HepG2 (cell line): ENCODE measurements around the gene PARP3. TPM values are rescaled to one million over a fixed set of nuclear protein-coding genes. Genes with fewer than 3 reads are reported as not detected.
A peak's percentile ranks its signal among the peaks of the same experiment; 100 is the strongest.

Experiments used
- AGO2 ChIP-seq: fragments of 200-400 bp; formaldehyde crosslinking; optimal IDR thresholded peaks from 2 replicates; pipeline ENCODE3; 2017; ENCODE audit warnings: mild to moderate bottlenecking, low read depth, low read length, moderate library complexity
- ARHGAP35 ChIP-seq: sonication (generic); formaldehyde crosslinking; IDR thresholded peaks from 2 replicates; pipeline ENCODE4 v1.9.0; 2022; ENCODE audit warnings: mild to moderate bottlenecking, inconsistent platforms, moderate library complexity, missing genetic modification reagents, borderline replicate concordance
- CREB1 ChIP-seq, 2 experiments: fragments of 450-650 bp in 1 of 2; IDR thresholded peaks; 2 replicates each; pipeline ENCODE4 v1.6.1; 2016 to 2017; ENCODE audit warnings: control low read depth in 1 of 2, mild to moderate bottlenecking in 1 of 2, missing compliant biosample characterization in 1 of 2, missing genetic modification characterization in 1 of 2
- EEA1 ChIP-seq: sonication (generic); formaldehyde crosslinking; IDR thresholded peaks from 2 replicates; pipeline ENCODE4 v1.5.1; 2020; ENCODE audit warnings: mild to moderate bottlenecking, missing genetic modification reagents, borderline replicate concordance
- GLI4 ChIP-seq: sonication (generic); formaldehyde crosslinking; IDR thresholded peaks from 2 replicates; pipeline ENCODE4 v1.5.1; 2020; ENCODE audit warnings: missing genetic modification reagents, mild to moderate bottlenecking, moderate library complexity, borderline replicate concordance
- KLF12 ChIP-seq: sonication (generic); formaldehyde crosslinking; IDR thresholded peaks from 2 replicates; pipeline ENCODE4 v1.4.0; 2020; ENCODE audit warnings: missing genetic modification reagents, borderline replicate concordance
- KLF6 ChIP-seq: IDR thresholded peaks from 2 replicates; pipeline ENCODE4 v1.8.0; 2016; ENCODE audit warnings: missing biosample characterization, missing genetic modification reagents
- KMT2B ChIP-seq: IDR thresholded peaks from 2 replicates; pipeline ENCODE4 v1.6.1; 2016; ENCODE audit warnings: missing genetic modification reagents, missing compliant biosample characterization
- NFKBIZ ChIP-seq: IDR thresholded peaks from 2 replicates; pipeline ENCODE4 v1.6.1; 2018; ENCODE audit warnings: missing genetic modification reagents, missing compliant biosample characterization
- PRMT3 ChIP-seq: sonication (generic); formaldehyde crosslinking; IDR thresholded peaks from 2 replicates; pipeline ENCODE4 v1.8.1; 2022; ENCODE audit warnings: low read depth, mild to moderate bottlenecking, moderate library complexity, missing genetic modification reagents, borderline replicate concordance
- RARG ChIP-seq: sonication (generic); formaldehyde crosslinking; IDR thresholded peaks from 2 replicates; pipeline ENCODE4 v1.4.0; 2020; ENCODE audit warnings: low read depth, mild to moderate bottlenecking, missing genetic modification reagents
- SNAPC2 ChIP-seq: sonication (generic); formaldehyde crosslinking; IDR thresholded peaks from 2 replicates; pipeline ENCODE4 v1.8.1; 2022; ENCODE audit warnings: mild to moderate bottlenecking, missing genetic modification reagents
- TCF12 ChIP-seq, 2 experiments: fragments of 450-650 bp in 1 of 2; sonication (generic) in 1 of 2; formaldehyde crosslinking in 1 of 2; IDR thresholded peaks; 2 replicates each; pipeline versions ENCODE4 v1.6.1 to v1.8.0; 2017 to 2022; ENCODE audit warnings: antibody characterized with exemption in 1 of 2, mild to moderate bottlenecking in 1 of 2, missing genetic modification reagents in 1 of 2, moderate library complexity in 1 of 2
- ZNF354B ChIP-seq: sonication (generic); formaldehyde crosslinking; IDR thresholded peaks from 2 replicates; pipeline ENCODE4 v1.8.0; 2022; ENCODE audit warnings: mild to moderate bottlenecking, missing genetic modification reagents
- ZNF720 ChIP-seq: sonication (generic); formaldehyde crosslinking; IDR thresholded peaks from 2 replicates; pipeline ENCODE4 v1.4.0; 2020; ENCODE audit warnings: missing genetic modification reagents
- ZSCAN12 ChIP-seq: sonication (generic); formaldehyde crosslinking; IDR thresholded peaks from 2 replicates; pipeline ENCODE4 v1.9.0; 2021; ENCODE audit warnings: mild to moderate bottlenecking, missing genetic modification reagents
- polyA plus RNA-seq, 8 experiments: library from polyadenylated mRNA; depleted of rRNA in 3 of 8; stranded (reverse) in 7 of 8; unstranded in 1 of 8; fragments of >200 nt; fragmentation: Illumina TruSeq in 4 of 8; extraction: Trizol in 4 of 8; gene quantifications; 2 replicates each; pipeline versions ENCODE4 v1.2.1 to v1.2.3, GENCODE V29; 2011 to 2016; ENCODE audit warnings: low read depth in 4 of 8, missing spikeins in 1 of 8, mixed read lengths in 1 of 8; ENCODE audit not compliant: insufficient read depth in 1 of 8
- total RNA-seq, 5 experiments: library from RNA; depleted of rRNA; stranded (reverse); fragments of >200 nt; fragmentation: Illumina TruSeq; extraction: Trizol; gene quantifications; 2 replicates each; pipeline ENCODE4 v1.2.3, GENCODE V29; 2016; ENCODE audit warnings: low read depth in 1 of 5
- TF ChIP-seq, protein P1 (sequence below): sonication (generic); formaldehyde crosslinking; IDR thresholded peaks from 2 replicates; pipeline ENCODE4 v1.5.0; 2020; ENCODE audit warnings: mild to moderate bottlenecking, missing genetic modification reagents
- TF ChIP-seq, protein P2 (sequence below): sonication (generic); formaldehyde crosslinking; IDR thresholded peaks from 2 replicates; pipeline ENCODE4 v1.9.0; 2022; ENCODE audit warnings: missing genetic modification reagents, mild to moderate bottlenecking, borderline replicate concordance
- TF ChIP-seq, protein P3 (sequence below): IDR thresholded peaks from 2 replicates; pipeline ENCODE4 v1.6.1; 2016; ENCODE audit warnings: mild to moderate bottlenecking, missing biosample characterization, missing genetic modification reagents
- TF ChIP-seq, protein P4 (sequence below): sonication (generic); formaldehyde crosslinking; IDR thresholded peaks from 2 replicates; pipeline ENCODE4 v1.4.0; 2020; ENCODE audit warnings: mild to moderate bottlenecking, missing genetic modification reagents, borderline replicate concordance
- TF ChIP-seq, protein P5 (sequence below): sonication (generic); formaldehyde crosslinking; IDR thresholded peaks from 2 replicates; pipeline ENCODE4 v1.5.1; 2020; ENCODE audit warnings: missing genetic modification reagents, mild to moderate bottlenecking, borderline replicate concordance

The PARP3 gene
- total and polyA plus RNA-seq, 2 of the 13 experiments (the other 11 are each of a cell fraction or from before 2014, with no cell fraction given): 11.2 to 21.5 TPM

DNA sequence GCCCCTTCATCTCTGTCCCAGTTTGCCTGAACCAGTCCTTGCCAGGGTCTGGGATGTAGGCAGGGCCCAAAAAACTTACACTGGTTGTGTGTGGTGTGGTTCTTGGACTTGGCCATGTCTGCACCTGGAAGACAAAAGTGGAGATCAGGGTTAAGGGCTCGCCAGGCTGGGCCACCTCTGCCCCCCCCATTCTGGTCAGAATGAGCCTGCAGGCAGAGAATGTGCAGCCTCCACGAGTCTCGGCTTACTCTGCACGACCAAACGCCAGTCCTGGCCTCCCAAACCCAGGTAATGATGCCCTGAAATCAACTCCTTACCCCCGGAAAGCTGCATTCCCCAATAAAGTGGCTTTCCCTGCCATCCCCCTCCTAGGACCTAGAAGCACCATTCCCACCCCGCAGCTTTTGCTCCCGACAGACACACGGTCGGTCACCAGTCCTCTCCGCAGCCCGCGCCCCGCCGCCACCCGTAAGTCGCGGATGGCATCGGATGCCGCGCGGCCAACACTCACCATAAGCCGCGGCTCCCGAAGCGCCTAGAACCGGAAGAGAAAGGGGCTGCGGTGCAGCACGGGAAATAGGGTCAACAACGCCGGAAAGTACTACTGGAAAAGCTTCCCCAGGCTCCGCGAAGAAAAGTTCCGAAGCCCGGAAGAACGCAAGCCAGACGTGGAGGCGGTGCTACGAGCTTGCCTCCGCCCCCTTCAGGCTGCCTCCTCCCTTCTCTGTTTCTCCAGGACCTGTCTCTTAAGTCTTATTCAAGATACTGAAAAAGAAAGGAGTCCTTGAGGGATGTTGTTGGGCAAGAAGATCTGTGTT lies 53.4 kb downstream of the PARP3 start, which contains the start of gene RPL29 (continued):
- TF ChIP-seq, protein P1, sequence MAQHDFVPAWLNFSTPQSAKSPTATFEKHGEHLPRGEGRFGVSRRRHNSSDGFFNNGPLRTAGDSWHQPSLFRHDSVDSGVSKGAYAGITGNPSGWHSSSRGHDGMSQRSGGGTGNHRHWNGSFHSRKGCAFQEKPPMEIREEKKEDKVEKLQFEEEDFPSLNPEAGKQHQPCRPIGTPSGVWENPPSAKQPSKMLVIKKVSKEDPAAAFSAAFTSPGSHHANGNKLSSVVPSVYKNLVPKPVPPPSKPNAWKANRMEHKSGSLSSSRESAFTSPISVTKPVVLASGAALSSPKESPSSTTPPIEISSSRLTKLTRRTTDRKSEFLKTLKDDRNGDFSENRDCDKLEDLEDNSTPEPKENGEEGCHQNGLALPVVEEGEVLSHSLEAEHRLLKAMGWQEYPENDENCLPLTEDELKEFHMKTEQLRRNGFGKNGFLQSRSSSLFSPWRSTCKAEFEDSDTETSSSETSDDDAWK: no peak
- TF ChIP-seq KMT2B (CRISPR knock-in tag): peak; percentile 79; the same call in 1 of the 2 replicates
- peak; percentile 50; the same call in 1 of the 2 replicates for TF ChIP-seq GLI4 (CRISPR knock-in tag)
- TF ChIP-seq NFKBIZ (CRISPR knock-in tag): no peak
- 0 out of 2 replicates have a peak, but pooled peaks have one; percentile 86 for TF ChIP-seq SNAPC2 (CRISPR knock-in tag)
- peak; percentile 54; the same call in 1 of the 2 replicates for TF ChIP-seq CREB1 (IDR thresholded peaks at IDR 0.05)
- peak; percentile 87 for TF ChIP-seq CREB1 (CRISPR knock-in tag; IDR thresholded peaks at IDR 0.05)
- TF ChIP-seq RARG (CRISPR knock-in tag): 0 out of 2 replicates have a peak, but pooled peaks have one; percentile 49
- peak; percentile 92 for TF ChIP-seq AGO2
- TF ChIP-seq ZSCAN12 (CRISPR knock-in tag): peak; percentile 33; the same call in 1 of the 2 replicates
- TF ChIP-seq ZNF720 (CRISPR knock-in tag): no peak
- TF ChIP-seq, protein P2, sequence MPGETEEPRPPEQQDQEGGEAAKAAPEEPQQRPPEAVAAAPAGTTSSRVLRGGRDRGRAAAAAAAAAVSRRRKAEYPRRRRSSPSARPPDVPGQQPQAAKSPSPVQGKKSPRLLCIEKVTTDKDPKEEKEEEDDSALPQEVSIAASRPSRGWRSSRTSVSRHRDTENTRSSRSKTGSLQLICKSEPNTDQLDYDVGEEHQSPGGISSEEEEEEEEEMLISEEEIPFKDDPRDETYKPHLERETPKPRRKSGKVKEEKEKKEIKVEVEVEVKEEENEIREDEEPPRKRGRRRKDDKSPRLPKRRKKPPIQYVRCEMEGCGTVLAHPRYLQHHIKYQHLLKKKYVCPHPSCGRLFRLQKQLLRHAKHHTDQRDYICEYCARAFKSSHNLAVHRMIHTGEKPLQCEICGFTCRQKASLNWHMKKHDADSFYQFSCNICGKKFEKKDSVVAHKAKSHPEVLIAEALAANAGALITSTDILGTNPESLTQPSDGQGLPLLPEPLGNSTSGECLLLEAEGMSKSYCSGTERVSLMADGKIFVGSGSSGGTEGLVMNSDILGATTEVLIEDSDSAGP: peak; percentile 95
- TF ChIP-seq KLF6: peak; percentile 93
- TF ChIP-seq, protein P3, sequence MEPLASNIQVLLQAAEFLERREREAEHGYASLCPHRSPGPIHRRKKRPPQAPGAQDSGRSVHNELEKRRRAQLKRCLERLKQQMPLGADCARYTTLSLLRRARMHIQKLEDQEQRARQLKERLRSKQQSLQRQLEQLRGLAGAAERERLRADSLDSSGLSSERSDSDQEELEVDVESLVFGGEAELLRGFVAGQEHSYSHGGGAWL (CRISPR knock-in tag): peak; percentile 94
- TF ChIP-seq KLF12: peak; percentile 80; the same call in 1 of the 2 replicates
- TF ChIP-seq ARHGAP35: no peak
- TF ChIP-seq TCF12 (IDR thresholded peaks at IDR 0.05): no peak
- no peak for TF ChIP-seq TCF12 (CRISPR knock-in tag; IDR thresholded peaks at IDR 0.05)
- TF ChIP-seq, protein P4, sequence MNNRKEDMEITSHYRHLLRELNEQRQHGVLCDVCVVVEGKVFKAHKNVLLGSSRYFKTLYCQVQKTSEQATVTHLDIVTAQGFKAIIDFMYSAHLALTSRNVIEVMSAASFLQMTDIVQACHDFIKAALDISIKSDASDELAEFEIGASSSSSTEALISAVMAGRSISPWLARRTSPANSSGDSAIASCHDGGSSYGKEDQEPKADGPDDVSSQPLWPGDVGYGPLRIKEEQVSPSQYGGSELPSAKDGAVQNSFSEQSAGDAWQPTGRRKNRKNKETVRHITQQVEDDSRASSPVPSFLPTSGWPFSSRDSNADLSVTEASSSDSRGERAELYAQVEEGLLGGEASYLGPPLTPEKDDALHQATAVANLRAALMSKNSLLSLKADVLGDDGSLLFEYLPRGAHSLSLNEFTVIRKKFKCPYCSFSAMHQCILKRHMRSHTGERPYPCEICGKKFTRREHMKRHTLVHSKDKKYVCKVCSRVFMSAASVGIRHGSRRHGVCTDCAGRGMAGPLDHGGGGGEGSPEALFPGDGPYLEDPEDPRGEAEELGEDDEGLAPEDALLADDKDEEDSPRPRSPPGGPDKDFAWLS (CRISPR knock-in tag): peak; percentile 53; the same call in 1 of the 2 replicates
- TF ChIP-seq ZNF354B (CRISPR knock-in tag): 0 out of 2 replicates have a peak, but pooled peaks have one; percentile 81
- no peak for TF ChIP-seq PRMT3
- peak; percentile 48; the same call in 1 of the 2 replicates for TF ChIP-seq EEA1 (CRISPR knock-in tag)
- TF ChIP-seq, protein P5, sequence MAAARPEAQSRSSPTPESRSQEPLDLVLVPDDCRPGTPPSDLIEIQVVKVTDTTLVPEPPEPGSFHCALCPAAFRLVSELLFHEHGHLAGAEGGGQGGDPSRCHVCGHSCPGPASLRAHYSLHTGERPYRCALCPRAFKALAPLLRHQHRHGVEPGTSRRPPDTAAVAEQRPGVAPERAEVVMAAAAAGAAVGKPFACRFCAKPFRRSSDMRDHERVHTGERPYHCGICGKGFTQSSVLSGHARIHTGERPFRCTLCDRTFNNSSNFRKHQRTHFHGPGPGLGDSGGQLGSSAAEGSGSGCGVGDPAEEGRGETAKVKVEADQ (CRISPR knock-in tag): no peak
